ENCODE results near the gene ACVR2A.

DNA sequence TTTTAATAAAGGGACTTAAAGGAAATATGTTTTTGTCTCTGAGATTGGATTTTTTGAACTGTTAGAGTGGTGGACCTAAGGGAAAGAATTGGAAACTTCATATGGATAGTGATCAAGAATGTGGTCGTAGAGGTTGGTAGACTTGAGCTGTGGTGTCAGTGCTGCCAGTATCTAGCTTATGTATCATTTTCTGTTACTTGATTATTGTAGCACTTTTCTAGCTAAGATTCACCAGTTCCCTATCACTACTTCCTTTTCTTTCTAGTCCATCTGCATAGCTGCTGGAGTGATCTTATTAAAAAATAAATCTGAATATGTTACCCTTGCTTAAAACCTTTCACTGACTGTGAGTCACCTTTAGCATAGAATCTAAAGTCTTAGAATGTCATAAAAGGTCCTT, 6.0 kb downstream of the ACVR2A start:
- TF ChIP-seq, protein P1, sequence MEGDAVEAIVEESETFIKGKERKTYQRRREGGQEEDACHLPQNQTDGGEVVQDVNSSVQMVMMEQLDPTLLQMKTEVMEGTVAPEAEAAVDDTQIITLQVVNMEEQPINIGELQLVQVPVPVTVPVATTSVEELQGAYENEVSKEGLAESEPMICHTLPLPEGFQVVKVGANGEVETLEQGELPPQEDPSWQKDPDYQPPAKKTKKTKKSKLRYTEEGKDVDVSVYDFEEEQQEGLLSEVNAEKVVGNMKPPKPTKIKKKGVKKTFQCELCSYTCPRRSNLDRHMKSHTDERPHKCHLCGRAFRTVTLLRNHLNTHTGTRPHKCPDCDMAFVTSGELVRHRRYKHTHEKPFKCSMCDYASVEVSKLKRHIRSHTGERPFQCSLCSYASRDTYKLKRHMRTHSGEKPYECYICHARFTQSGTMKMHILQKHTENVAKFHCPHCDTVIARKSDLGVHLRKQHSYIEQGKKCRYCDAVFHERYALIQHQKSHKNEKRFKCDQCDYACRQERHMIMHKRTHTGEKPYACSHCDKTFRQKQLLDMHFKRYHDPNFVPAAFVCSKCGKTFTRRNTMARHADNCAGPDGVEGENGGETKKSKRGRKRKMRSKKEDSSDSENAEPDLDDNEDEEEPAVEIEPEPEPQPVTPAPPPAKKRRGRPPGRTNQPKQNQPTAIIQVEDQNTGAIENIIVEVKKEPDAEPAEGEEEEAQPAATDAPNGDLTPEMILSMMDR (IDR thresholded peaks at IDR 0.05; ENCODE audit: insufficient read depth, low read depth, low read length) = no peak
- TF ChIP-seq EZH2 (IDR thresholded peaks at IDR 0.05; ENCODE audit: insufficient read depth, low read length) = no peak

All from astrocyte (in vitro differentiated cells and primary cell).